ENCODE results near the gene IGF1R.

The IGF1R gene

GRCh38 chr15:98817745-98818144 is 169.4 kb downstream of the IGF1R start:
- in situ Hi-C loops (cut with MboI; ENCODE audit: low sequenced_read_pairs), result no loop called here

- in situ Hi-C loops (cut with MboI; ENCODE audit: low sequenced_read_pairs), result no loop called here
Measured at GRCh38 chr15:98823012-98823458, 174.7 kb downstream of the IGF1R start.

- in situ Hi-C loops (cut with MboI; ENCODE audit: low sequenced_read_pairs), result no loop called here
Measured at GRCh38 chr15:98823616-98824015, 175.3 kb downstream of the IGF1R start.

GRCh38 chr15:98824595-98824994 is 176.3 kb downstream of the IGF1R start:
- in situ Hi-C loops (cut with MboI; ENCODE audit: low sequenced_read_pairs), result no loop called here

- in situ Hi-C loops (cut with MboI; ENCODE audit: low sequenced_read_pairs), result no loop called here
Measured at GRCh38 chr15:98826658-98827057, 178.3 kb downstream of the IGF1R start.

- in situ Hi-C loops (cut with MboI; ENCODE audit: low sequenced_read_pairs), result no loop called here
Measured at GRCh38 chr15:98827217-98827616, 178.9 kb downstream of the IGF1R start.

- in situ Hi-C loops (cut with MboI; ENCODE audit: low sequenced_read_pairs), result no loop called here
Measured at GRCh38 chr15:98830034-98830634, 181.8 kb downstream of the IGF1R start.

GRCh38 chr15:98834976-98835375 is 186.6 kb downstream of the IGF1R start:
- in situ Hi-C loops (cut with MboI; ENCODE audit: low sequenced_read_pairs), result no loop called here

GRCh38 chr15:98835876-98836275 is 187.5 kb downstream of the IGF1R start:
- in situ Hi-C loops (cut with MboI; ENCODE audit: low sequenced_read_pairs), result no loop called here

- in situ Hi-C loops (cut with MboI; ENCODE audit: low sequenced_read_pairs), result no loop called here
Measured at GRCh38 chr15:98838387-98839259, 190.3 kb downstream of the IGF1R start.

GRCh38 chr15:98840053-98840452 is 191.7 kb downstream of the IGF1R start:
- in situ Hi-C loops (cut with MboI; ENCODE audit: low sequenced_read_pairs), result no loop called here

GRCh38 chr15:98841419-98841970 is 193.2 kb downstream of the IGF1R start:
- in situ Hi-C loops (cut with MboI; ENCODE audit: low sequenced_read_pairs), result no loop called here

- in situ Hi-C loops (cut with MboI; ENCODE audit: low sequenced_read_pairs), result no loop called here
Measured at GRCh38 chr15:98842192-98842972, 194.0 kb downstream of the IGF1R start.

- in situ Hi-C loops (cut with MboI; ENCODE audit: low sequenced_read_pairs), result no loop called here
Measured at GRCh38 chr15:98842973-98843285, 194.6 kb downstream of the IGF1R start.

- in situ Hi-C loops (cut with MboI; ENCODE audit: low sequenced_read_pairs), result no loop called here
Measured at GRCh38 chr15:98843844-98844243, 195.5 kb downstream of the IGF1R start.

GRCh38 chr15:98844261-98844660 is 195.9 kb downstream of the IGF1R start:
- in situ Hi-C loops (cut with MboI; ENCODE audit: low sequenced_read_pairs), result no loop called here

- in situ Hi-C loops (cut with MboI; ENCODE audit: low sequenced_read_pairs), result no loop called here
Measured at GRCh38 chr15:98845138-98845884, 197.0 kb downstream of the IGF1R start.

GRCh38 chr15:98850961-98851572 is 202.7 kb downstream of the IGF1R start:
- in situ Hi-C loops (cut with MboI; ENCODE audit: low sequenced_read_pairs), result no loop called here

- in situ Hi-C loops (cut with MboI; ENCODE audit: low sequenced_read_pairs), result no loop called here
Measured at GRCh38 chr15:98853161-98853560, 204.8 kb downstream of the IGF1R start.

All from HL-60/S4 treated with phorbol 12-myristate 13-acetate at 8.2 ng/mL for 4 days and 3 days (cell line).